Sigmoid colon (tissue), 7 donors: ENCODE data around the gene GPR137C. TPM values are rescaled to one million over a fixed set of nuclear protein-coding genes. Genes with fewer than 3 reads are reported as not detected.
"Not testable (repeated sequence)": the region's sequence is repeated elsewhere in the genome, so short reads cannot be mapped to it uniquely, and the experiment has no call there.

Experiments used
- DNase-seq: peaks from one replicate; pipeline ENCODE4 v3.0.0-alpha.2; 2019
- H3K27ac ChIP-seq, 4 donors: fragments of 200-600 bp; sonication (generic); one replicate each; pipeline ENCODE4 v1.5.1; 2016 to 2019; ENCODE audit warnings: mild to moderate bottlenecking in 1 of 4
- H3K27me3 ChIP-seq, 3 donors: fragments of 200-600 bp; sonication (generic); one replicate each; pipeline ENCODE4 v1.5.1; 2019; ENCODE audit warnings: mild to moderate bottlenecking in 1 of 3
- H3K36me3 ChIP-seq, 4 donors: fragments of 200-600 bp; sonication (generic); one replicate each; pipeline ENCODE4 v1.5.1; 2016 to 2019
- H3K4me1 ChIP-seq, 4 donors: fragments of 200-600 bp; sonication (generic); one replicate each; pipeline ENCODE4 v1.5.1; 2017 to 2019
- H3K4me3 ChIP-seq, 4 donors: fragments of 200-600 bp; sonication (generic); one replicate each; pipeline ENCODE4 v1.5.1; 2017 to 2019; ENCODE audit warnings: mild to moderate bottlenecking in 2 of 4, moderate library complexity in 1 of 4
- H3K9me3 ChIP-seq, 4 donors: fragments of 200-600 bp in 3 of 4; sonication (generic) in 3 of 4; one replicate each; pipeline versions ENCODE4 v1.5.1 to v1.6.1; 2013 to 2019
- EP300 ChIP-seq, 4 donors: sonication (generic); formaldehyde crosslinking; IDR thresholded peaks; one replicate each; pipeline ENCODE4 v1.6.1; 2017; ENCODE audit warnings: antibody characterized with exemption in 4 of 4
- POLR2A ChIP-seq, 2 donors: fragments of 450-650 bp; IDR thresholded peaks; one replicate each; pipeline ENCODE4 v1.6.1; 2016; ENCODE audit warnings: antibody characterized with exemption in 2 of 2, mild to moderate bottlenecking in 2 of 2, moderate library complexity in 2 of 2
- POLR2AphosphoS5 ChIP-seq, 4 donors: sonication (generic); formaldehyde crosslinking; IDR thresholded peaks; one replicate each; pipeline ENCODE4 v1.6.1; 2017; ENCODE audit warnings: antibody characterized with exemption in 4 of 4
- WGBS, 2 donors: extraction: QIAGEN DNeasy Blood & Tissue Kit; methylation state at CpG; one replicate each; pipeline ENCODE4 v1.1.7; 2013; 5-methylcytosine and 5-hydroxymethylcytosine counted together
- intact Hi-C: fragments of 100-400 bp; cut with DNase I; formaldehyde crosslinking; loops from one replicate; pipeline ENCODE4 v1.15.1; 2023
- polyA plus RNA-seq, 3 donors: library from polyadenylated mRNA; stranded (reverse); fragments of 200-250 nt; gene quantifications; one replicate each; pipeline ENCODE4 v1.2.3, GENCODE V29; 2013
- total RNA-seq, 4 donors: library from RNA; depleted of rRNA; stranded (reverse); fragments of >200 nt; gene quantifications; one replicate each; pipeline ENCODE4 v1.1.0, GENCODE V29; 2016
- TF ChIP-seq, protein P1 (sequence below), 4 experiments: fragments of 450-650 bp in 3 of 4; fragments of 200-600 bp in 1 of 4; IDR thresholded peaks; one replicate each; pipeline ENCODE4 v1.5.1; 2016 to 2019; ENCODE audit warnings: antibody characterized with exemption in 4 of 4, mild to moderate bottlenecking in 3 of 4, moderate library complexity in 2 of 4
- donor health status: healthy with polysubstance abuse.
- donor health status: Bipolar disorder and iron deficiency.
- donor health status: healthy.

GPR137C gene
- total and polyA plus RNA-seq, 7 donors = 0.31 to 0.71 (median 0.55) TPM; not detected in 2

- H3K27me3 ChIP-seq = no peaks in the 10 kb centered on the region
- no peaks in the 10 kb centered on the region for H3K9me3 ChIP-seq
- intact Hi-C loops = loop anchor here (5.0 to 10.0 kb wide), 2 partner anchors 143 to 1309 kb away; partner anchors contain the start of genes ERO1A and TMX1
- 2 to 6% methylated on average over 22 of the region's 22 CpGs for WGBS, 2 donors
- DNase-seq = peak; percentile 94
- TF ChIP-seq, protein P1, sequence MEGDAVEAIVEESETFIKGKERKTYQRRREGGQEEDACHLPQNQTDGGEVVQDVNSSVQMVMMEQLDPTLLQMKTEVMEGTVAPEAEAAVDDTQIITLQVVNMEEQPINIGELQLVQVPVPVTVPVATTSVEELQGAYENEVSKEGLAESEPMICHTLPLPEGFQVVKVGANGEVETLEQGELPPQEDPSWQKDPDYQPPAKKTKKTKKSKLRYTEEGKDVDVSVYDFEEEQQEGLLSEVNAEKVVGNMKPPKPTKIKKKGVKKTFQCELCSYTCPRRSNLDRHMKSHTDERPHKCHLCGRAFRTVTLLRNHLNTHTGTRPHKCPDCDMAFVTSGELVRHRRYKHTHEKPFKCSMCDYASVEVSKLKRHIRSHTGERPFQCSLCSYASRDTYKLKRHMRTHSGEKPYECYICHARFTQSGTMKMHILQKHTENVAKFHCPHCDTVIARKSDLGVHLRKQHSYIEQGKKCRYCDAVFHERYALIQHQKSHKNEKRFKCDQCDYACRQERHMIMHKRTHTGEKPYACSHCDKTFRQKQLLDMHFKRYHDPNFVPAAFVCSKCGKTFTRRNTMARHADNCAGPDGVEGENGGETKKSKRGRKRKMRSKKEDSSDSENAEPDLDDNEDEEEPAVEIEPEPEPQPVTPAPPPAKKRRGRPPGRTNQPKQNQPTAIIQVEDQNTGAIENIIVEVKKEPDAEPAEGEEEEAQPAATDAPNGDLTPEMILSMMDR (IDR thresholded peaks at IDR 0.05) = no peak
- TF ChIP-seq EP300 (IDR thresholded peaks at IDR 0.05) (no peak), POLR2AphosphoS5 (IDR thresholded peaks at IDR 0.05) (peak in 3 of 4 donors; percentile 58 to 86 (median 61)), POLR2A (IDR thresholded peaks at IDR 0.05) (no peak)
- H3K4me3 ChIP-seq = peak overlapping the region; percentile 55 to 88 (median 83)
- peak overlapping the region; percentile 4 to 95 (median 90) for H3K27ac ChIP-seq
- H3K36me3 ChIP-seq = no peaks in the 10 kb centered on the region
- peaks cover 0 to 27% (median 24%) of the 10 kb centered on the region in 4 donors for H3K4me1 ChIP-seq
These were observed 1.3 kb downstream of the GPR137C start for GRCh38 chr14:52553671-52554575.

DNA sequence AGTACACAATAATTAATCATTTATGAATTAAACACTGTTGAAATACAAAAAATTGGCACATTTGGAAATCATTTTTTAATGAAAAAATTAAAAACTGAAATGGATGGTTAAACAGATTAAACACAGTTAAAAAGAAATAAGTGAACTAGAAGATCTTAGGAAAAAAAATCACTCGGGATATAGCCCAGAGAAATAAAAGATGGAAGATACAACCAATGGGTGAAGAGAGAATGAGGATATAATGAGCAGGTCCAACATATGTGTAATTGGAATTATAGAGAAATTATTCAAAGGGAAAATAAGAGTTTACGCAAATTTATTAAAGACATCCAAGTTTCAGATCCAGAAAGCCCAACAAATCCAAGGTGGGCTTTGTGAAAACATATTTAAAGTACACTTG lies 6.1 kb downstream of the GPR137C start:
- Histone ChIP-seq H3K27me3 (no peaks in the 10 kb centered on the region), H3K9me3 (no peaks in the 10 kb centered on the region), H3K4me1 (peaks cover 0 to 6% (median 6%) of the 10 kb centered on the region in 4 donors), H3K27ac (no peak overlapping the region), H3K36me3 (no peaks in the 10 kb centered on the region), H3K4me3 (no peak overlapping the region)
- no peak for DNase-seq
- intact Hi-C loops = loop anchor here (10.0 kb wide), 1 partner anchor 1314 kb away; the partner anchor contains the start of gene TMX1
- TF ChIP-seq EP300 (IDR thresholded peaks at IDR 0.05) = no peak
- TF ChIP-seq POLR2AphosphoS5 (IDR thresholded peaks at IDR 0.05) = no peak
- TF ChIP-seq, protein P1 (IDR thresholded peaks at IDR 0.05) = no peak
- no peak for TF ChIP-seq POLR2A (IDR thresholded peaks at IDR 0.05)
- 96 to 97% methylated on average over 2 of the region's 2 CpGs for WGBS, 2 donors

- intact Hi-C loops = no loop called here
- Histone ChIP-seq H3K9me3 (no peaks in the 10 kb centered on the region), H3K4me3 (no peak overlapping the region), H3K36me3 (no peaks in the 10 kb centered on the region), H3K27ac (no peak overlapping the region), H3K27me3 (no peaks in the 10 kb centered on the region), H3K4me1 (no peaks in the 10 kb centered on the region)
- 80 to 82% methylated on average over 2 of the region's 2 CpGs for WGBS, 2 donors
- no peak for DNase-seq
- TF ChIP-seq POLR2AphosphoS5 (IDR thresholded peaks at IDR 0.05) (no peak), EP300 (IDR thresholded peaks at IDR 0.05) (no peak), POLR2A (IDR thresholded peaks at IDR 0.05) (no peak)
- TF ChIP-seq, protein P1 (IDR thresholded peaks at IDR 0.05) = no peak
These were observed 10.5 kb downstream of the GPR137C start for GRCh38 chr14:52563120-52563519.

GRCh38 chr14:52568454-52568853 lies 15.8 kb downstream of the GPR137C start:
- DNase-seq, H3K27me3 ChIP-seq, H3K4me3 ChIP-seq, H3K27ac ChIP-seq, intact Hi-C loops, H3K4me1 ChIP-seq, H3K36me3 ChIP-seq: not testable (repeated sequence)
- peaks cover 0 to 24% (median 10%) of the 10 kb centered on the region in 4 donors for H3K9me3 ChIP-seq
- WGBS, 2 donors = 90 to 92% methylated on average over 7 of the region's 7 CpGs

DNA sequence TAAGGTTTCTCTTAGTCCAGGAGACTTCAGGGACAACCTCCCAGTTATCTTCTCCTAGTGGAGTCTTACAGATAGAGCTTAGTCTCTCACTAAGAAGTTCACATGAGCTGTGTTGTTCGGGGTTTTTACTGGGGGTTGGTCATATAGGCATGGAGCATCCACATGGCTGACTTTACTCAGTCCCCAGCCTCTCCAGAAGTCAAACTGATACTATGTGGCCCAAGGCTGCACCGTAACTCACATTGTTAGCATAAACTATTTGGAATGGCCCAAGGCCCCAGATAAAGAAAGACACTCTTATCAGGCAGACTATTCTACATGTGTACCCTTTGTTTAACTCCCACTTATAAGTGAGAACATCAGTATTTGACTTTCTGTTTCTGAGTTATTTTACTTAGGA lies 23.2 kb downstream of the GPR137C start:
- peaks cover 0 to 21% (median 8%) of the 10 kb centered on the region in 4 donors for H3K9me3 ChIP-seq
- no peak for TF ChIP-seq POLR2A (IDR thresholded peaks at IDR 0.05)
- TF ChIP-seq EP300 (IDR thresholded peaks at IDR 0.05) = no peak
- TF ChIP-seq, protein P1 (IDR thresholded peaks at IDR 0.05) = no peak
- TF ChIP-seq POLR2AphosphoS5 (IDR thresholded peaks at IDR 0.05) = no peak
- DNase-seq = no peak
- no peaks in the 10 kb centered on the region for H3K4me1 ChIP-seq
- no peaks in the 10 kb centered on the region for H3K36me3 ChIP-seq
- intact Hi-C loops = no loop called here
- H3K27ac ChIP-seq = no peak overlapping the region
- no peaks in the 10 kb centered on the region for H3K27me3 ChIP-seq
- 95 to 96% methylated on average over 2 of the region's 2 CpGs for WGBS, 2 donors
- H3K4me3 ChIP-seq = no peak overlapping the region
